Measurements from ENCODE around the gene ZBTB16.

DNA sequence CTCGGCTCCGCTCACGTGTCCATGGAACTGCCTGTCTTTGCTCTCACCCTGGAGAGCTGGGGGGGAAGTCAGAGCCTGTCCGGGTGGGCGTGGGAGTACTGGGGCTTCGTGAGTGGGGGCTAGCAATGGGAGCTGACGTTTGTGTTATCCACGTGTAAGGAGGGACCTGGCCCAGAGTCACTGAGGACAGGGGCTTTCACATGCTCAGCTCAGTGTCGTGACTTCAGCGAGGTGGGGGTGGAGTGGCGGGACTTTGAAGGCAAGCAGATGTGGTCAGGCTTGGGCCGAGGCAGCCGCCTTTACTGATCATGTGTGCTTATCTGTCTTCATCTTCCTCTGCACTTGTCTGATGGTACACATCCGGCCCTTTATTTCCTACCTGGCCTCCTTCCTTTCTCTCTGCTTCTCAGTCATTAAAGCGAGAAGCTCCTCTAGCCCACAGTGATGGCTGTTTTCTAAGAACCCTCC is 123.6 kb downstream of the ZBTB16 start:
- TF ChIP-seq, protein P1, sequence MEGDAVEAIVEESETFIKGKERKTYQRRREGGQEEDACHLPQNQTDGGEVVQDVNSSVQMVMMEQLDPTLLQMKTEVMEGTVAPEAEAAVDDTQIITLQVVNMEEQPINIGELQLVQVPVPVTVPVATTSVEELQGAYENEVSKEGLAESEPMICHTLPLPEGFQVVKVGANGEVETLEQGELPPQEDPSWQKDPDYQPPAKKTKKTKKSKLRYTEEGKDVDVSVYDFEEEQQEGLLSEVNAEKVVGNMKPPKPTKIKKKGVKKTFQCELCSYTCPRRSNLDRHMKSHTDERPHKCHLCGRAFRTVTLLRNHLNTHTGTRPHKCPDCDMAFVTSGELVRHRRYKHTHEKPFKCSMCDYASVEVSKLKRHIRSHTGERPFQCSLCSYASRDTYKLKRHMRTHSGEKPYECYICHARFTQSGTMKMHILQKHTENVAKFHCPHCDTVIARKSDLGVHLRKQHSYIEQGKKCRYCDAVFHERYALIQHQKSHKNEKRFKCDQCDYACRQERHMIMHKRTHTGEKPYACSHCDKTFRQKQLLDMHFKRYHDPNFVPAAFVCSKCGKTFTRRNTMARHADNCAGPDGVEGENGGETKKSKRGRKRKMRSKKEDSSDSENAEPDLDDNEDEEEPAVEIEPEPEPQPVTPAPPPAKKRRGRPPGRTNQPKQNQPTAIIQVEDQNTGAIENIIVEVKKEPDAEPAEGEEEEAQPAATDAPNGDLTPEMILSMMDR (IDR thresholded peaks at IDR 0.05) = no peak
- TF ChIP-seq POLR2A (IDR thresholded peaks at IDR 0.05) = no peak

All from heart left ventricle (tissue), 13 donors.